CD14-positive monocyte (primary cell): ENCODE results near the gene CREB3L4. TPM values are rescaled to one million over a fixed set of nuclear protein-coding genes. Genes with fewer than 3 reads are reported as not detected.

Experiments
- DNase-seq, 3 donors: peaks; one replicate each; pipeline ENCODE4 v3.0.0-alpha.2; 2011 to 2022
- H2AFZ ChIP-seq: 2 replicates; pipeline ENCODE4 v1.6.0; 2012; ENCODE audit warnings: mild to moderate bottlenecking, low read depth, low read length, inconsistent platforms; ENCODE audit not compliant: insufficient read depth, poor library complexity, severe bottlenecking
- H3K27ac ChIP-seq, 2 donors: 1 replicate in 1 of 2; 2 replicates in 1 of 2; pipeline ENCODE4 v1.5.1; 2012 to 2013; ENCODE audit warnings: low read length in 2 of 2, control low read depth in 1 of 2, inconsistent platforms in 1 of 2, low read depth in 1 of 2, mild to moderate bottlenecking in 1 of 2
- H3K27me3 ChIP-seq, 2 donors: one replicate each; pipeline versions ENCODE4 v1.6.0 to v1.6.1; 2011 to 2013; ENCODE audit warnings: low read length in 2 of 2; ENCODE audit not compliant: control insufficient read depth in 2 of 2, insufficient read depth in 2 of 2
- H3K36me3 ChIP-seq, 2 donors: replicated peaks in 1 of 2; 1 replicate in 1 of 2; 2 replicates in 1 of 2; pipeline versions ENCODE4 v1.5.1 to v1.6.1; 2012 to 2013; ENCODE audit warnings: low read length in 2 of 2, control low read depth in 1 of 2, inconsistent platforms in 1 of 2, mild to moderate bottlenecking in 1 of 2; ENCODE audit not compliant: insufficient read depth in 2 of 2, control insufficient read depth in 1 of 2
- H3K4me1 ChIP-seq, 2 donors: 1 replicate in 1 of 2; 2 replicates in 1 of 2; pipeline versions ENCODE4 v1.5.1 to v1.6.1; 2012 to 2013; ENCODE audit warnings: low read length in 2 of 2, control low read depth in 1 of 2, inconsistent platforms in 1 of 2, mild to moderate bottlenecking in 1 of 2, moderate library complexity in 1 of 2; ENCODE audit not compliant: insufficient read depth in 2 of 2, control insufficient read depth in 1 of 2
- H3K4me2 ChIP-seq: replicated peaks from 2 replicates; pipeline ENCODE3; 2012; ENCODE audit warnings: low read length, moderate library complexity, mild to moderate bottlenecking; ENCODE audit not compliant: poor library complexity, severe bottlenecking; ENCODE audit errors: extremely low read depth
- H3K4me3 ChIP-seq, 3 experiments: fragments of 200-600 bp in 1 of 3; sonication (generic) in 1 of 3; replicated peaks in 1 of 3; 1 replicate in 2 of 3; 2 replicates in 1 of 3; pipeline ENCODE4 v1.5.1; 2011 to 2013; ENCODE audit warnings: low read length in 3 of 3, mild to moderate bottlenecking in 3 of 3, control low read depth in 2 of 3, low read depth in 2 of 3, inconsistent platforms in 1 of 3, moderate library complexity in 1 of 3
- H3K79me2 ChIP-seq: 2 replicates; pipeline ENCODE4 v1.6.0; 2012; ENCODE audit warnings: mild to moderate bottlenecking, control low read depth, inconsistent platforms, low read length, moderate library complexity; ENCODE audit not compliant: insufficient read depth
- H3K9ac ChIP-seq: 2 replicates; pipeline ENCODE4 v1.6.0; 2017; ENCODE audit warnings: low read length, mild to moderate bottlenecking; ENCODE audit not compliant: insufficient read depth, poor library complexity, severe bottlenecking
- H3K9me3 ChIP-seq, 2 donors: replicated peaks in 1 of 2; 1 replicate in 1 of 2; 2 replicates in 1 of 2; pipeline versions ENCODE4 v1.5.1 to v1.6.1; 2012 to 2013; ENCODE audit warnings: low read length in 2 of 2, control low read depth in 1 of 2; ENCODE audit not compliant: control insufficient read depth in 1 of 2, insufficient read depth in 1 of 2
- H4K20me1 ChIP-seq: 2 replicates; pipeline ENCODE4 v1.6.0; 2012; ENCODE audit warnings: mild to moderate bottlenecking, low read length, control low read depth, moderate library complexity; ENCODE audit not compliant: insufficient read depth
- H3K27ac Mint-ChIP-seq, 7 donors: one replicate each; pipeline ENCODE4 v1.8.0; 2020; ENCODE audit warnings: mild to moderate bottlenecking in 7 of 7, mixed read lengths in 7 of 7, moderate library complexity in 6 of 7, inconsistent platforms in 2 of 7
- H3K27me3 Mint-ChIP-seq, 3 donors: one replicate each; pipeline ENCODE4 v1.8.0; 2021 to 2022; ENCODE audit warnings: low read depth in 3 of 3, mild to moderate bottlenecking in 3 of 3, mixed read lengths in 3 of 3, moderate library complexity in 3 of 3, inconsistent platforms in 1 of 3
- H3K36me3 Mint-ChIP-seq, 2 donors: one replicate each; pipeline ENCODE4 v1.8.0; 2020; ENCODE audit warnings: mixed read lengths in 2 of 2, inconsistent platforms in 1 of 2, mild to moderate bottlenecking in 1 of 2
- H3K4me1 Mint-ChIP-seq: one replicate; pipeline ENCODE4 v1.8.0; 2020; ENCODE audit warnings: mild to moderate bottlenecking, mixed read lengths
- H3K4me3 Mint-ChIP-seq, 2 donors: one replicate each; pipeline ENCODE4 v1.8.0; 2020; ENCODE audit warnings: mild to moderate bottlenecking in 2 of 2, mixed read lengths in 2 of 2, moderate library complexity in 1 of 2
- H3K9me3 Mint-ChIP-seq, 7 donors: one replicate each; pipeline ENCODE4 v1.8.0; 2020 to 2022; ENCODE audit warnings: mixed read lengths in 7 of 7, mild to moderate bottlenecking in 6 of 7, moderate library complexity in 6 of 7, inconsistent platforms in 2 of 7
- WGBS: methylation state at CpG from one replicate; pipeline ENCODE4 v1.1.5; 2013; ENCODE audit warnings: missing lambda C conversion rate; ENCODE audit not compliant: insufficient coverage; 5-methylcytosine and 5-hydroxymethylcytosine counted together
- intact Hi-C, 2 donors: fragments of 100-400 bp; cut with micrococcal nuclease; formaldehyde crosslinking; loops; one replicate each; pipeline versions ENCODE4 v1.15.0 to v1.15.1; 2023
- polyA plus RNA-seq, 3 donors: library from polyadenylated mRNA; depleted of rRNA in 1 of 3; unstranded in 2 of 3; stranded (reverse) in 1 of 3; fragments of 300-500 nt in 2 of 3; fragments of >200 nt in 1 of 3; fragmentation: Illumina TruSeq in 2 of 3; gene quantifications; 1 replicate in 2 of 3; 2 replicates in 1 of 3; pipeline ENCODE4 v1.2.3, GENCODE V29; 2012 to 2021
- TF ChIP-seq, protein P1 (sequence below): fragments of 200-600 bp; IDR thresholded peaks from one replicate; pipeline ENCODE4 v1.8.0; 2022; ENCODE audit warnings: antibody characterized with exemption, mild to moderate bottlenecking

Gene CREB3L4
- polyA plus RNA-seq, 3 donors = 5.0 to 7.6 (median 6.8) TPM

DNA sequence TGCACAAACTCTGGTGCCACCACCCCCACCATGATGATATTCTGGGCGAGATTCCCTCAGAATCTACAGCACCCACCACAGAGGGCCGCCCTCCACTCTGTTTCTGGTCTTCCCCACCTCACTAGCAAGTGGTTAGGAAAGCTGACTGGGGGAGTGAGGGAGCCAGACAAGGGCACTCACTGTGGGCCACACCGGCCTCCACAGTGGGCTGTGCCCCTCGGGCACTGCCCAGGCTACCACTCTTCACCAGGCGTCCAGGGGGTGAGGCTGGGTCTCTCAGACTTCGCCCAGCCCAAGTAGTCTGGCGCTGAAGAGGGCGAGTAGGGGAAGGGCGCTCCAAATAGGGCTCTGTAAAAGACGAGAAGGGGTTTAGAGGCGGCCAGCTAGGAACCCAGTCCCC lies 33.7 kb upstream of the CREB3L4 start:
- Histone ChIP-seq H3K9ac (no peak overlapping the region), H3K27me3 (no peaks in the 10 kb centered on the region), H3K4me2 (no peak overlapping the region), H3K79me2 (peaks cover 26% of the 10 kb centered on the region), H3K36me3 (peaks cover 89 to 97% of the 10 kb centered on the region in 2 donors), H3K9me3 (no peaks in the 10 kb centered on the region), H4K20me1 (peaks cover 88% of the 10 kb centered on the region), H2AFZ (no peak overlapping the region), H3K27ac (no peak overlapping the region), H3K4me1 (no peaks in the 10 kb centered on the region), H3K4me3 (no peak overlapping the region)
- 98% methylated on average over 9 of the region's 11 CpGs for WGBS
- Mint-ChIP-seq H3K4me1 (peaks cover 4% of the 10 kb centered on the region), H3K4me3 (no peak overlapping the region), H3K9me3 (no peaks in the 10 kb centered on the region), H3K27ac (peak overlapping the region in 2 of 7 donors; percentile 7 to 82), H3K27me3 (peaks cover 0 to 5% (median 0%) of the 10 kb centered on the region in 3 donors), H3K36me3 (peaks cover 81 to 100% of the 10 kb centered on the region in 2 donors)
- TF ChIP-seq, protein P1, sequence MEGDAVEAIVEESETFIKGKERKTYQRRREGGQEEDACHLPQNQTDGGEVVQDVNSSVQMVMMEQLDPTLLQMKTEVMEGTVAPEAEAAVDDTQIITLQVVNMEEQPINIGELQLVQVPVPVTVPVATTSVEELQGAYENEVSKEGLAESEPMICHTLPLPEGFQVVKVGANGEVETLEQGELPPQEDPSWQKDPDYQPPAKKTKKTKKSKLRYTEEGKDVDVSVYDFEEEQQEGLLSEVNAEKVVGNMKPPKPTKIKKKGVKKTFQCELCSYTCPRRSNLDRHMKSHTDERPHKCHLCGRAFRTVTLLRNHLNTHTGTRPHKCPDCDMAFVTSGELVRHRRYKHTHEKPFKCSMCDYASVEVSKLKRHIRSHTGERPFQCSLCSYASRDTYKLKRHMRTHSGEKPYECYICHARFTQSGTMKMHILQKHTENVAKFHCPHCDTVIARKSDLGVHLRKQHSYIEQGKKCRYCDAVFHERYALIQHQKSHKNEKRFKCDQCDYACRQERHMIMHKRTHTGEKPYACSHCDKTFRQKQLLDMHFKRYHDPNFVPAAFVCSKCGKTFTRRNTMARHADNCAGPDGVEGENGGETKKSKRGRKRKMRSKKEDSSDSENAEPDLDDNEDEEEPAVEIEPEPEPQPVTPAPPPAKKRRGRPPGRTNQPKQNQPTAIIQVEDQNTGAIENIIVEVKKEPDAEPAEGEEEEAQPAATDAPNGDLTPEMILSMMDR = no peak
- intact Hi-C loops = no loop called here
- DNase-seq = no peak

DNA sequence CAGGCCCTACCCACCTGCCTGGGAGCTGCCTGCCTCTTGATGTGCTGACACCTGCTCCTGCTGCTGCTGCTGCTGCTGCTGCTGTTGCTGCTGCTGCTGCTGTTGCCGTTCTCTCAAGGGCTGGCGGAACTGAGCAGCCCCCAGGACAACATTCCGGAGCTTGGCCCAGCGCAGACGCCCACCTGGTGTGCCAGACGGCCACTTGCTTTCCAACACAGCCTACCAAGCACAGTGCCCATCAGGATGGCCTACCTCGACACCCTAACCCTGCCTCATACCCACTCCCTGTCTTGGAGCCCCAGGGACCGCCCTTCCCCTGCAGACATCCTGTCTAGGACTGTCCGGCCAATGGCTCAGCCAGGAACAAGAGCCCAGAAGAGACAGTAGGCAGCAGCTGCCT lies 33.0 kb upstream of the CREB3L4 start:
- intact Hi-C loops = no loop called here
- Histone ChIP-seq H3K4me1 (no peaks in the 10 kb centered on the region), H2AFZ (no peak overlapping the region), H4K20me1 (peaks cover 88% of the 10 kb centered on the region), H3K27ac (peak overlapping the region in 1 of 2 donors; percentile 45), H3K4me3 (no peak overlapping the region), H3K9me3 (no peaks in the 10 kb centered on the region), H3K9ac (no peak overlapping the region), H3K36me3 (peaks cover 91 to 97% of the 10 kb centered on the region in 2 donors), H3K27me3 (no peaks in the 10 kb centered on the region), H3K4me2 (no peak overlapping the region), H3K79me2 (peaks cover 34% of the 10 kb centered on the region)
- peak overlapping the region in 1 of 2 donors; percentile 16 for H3K4me3 Mint-ChIP-seq
- peaks cover 83 to 100% of the 10 kb centered on the region in 2 donors for H3K36me3 Mint-ChIP-seq
- DNase-seq = no peak
- TF ChIP-seq, protein P1 = no peak
- peak overlapping the region in 3 of 7 donors; percentile 46 to 61 (median 46) for H3K27ac Mint-ChIP-seq
- peaks cover 0 to 5% (median 0%) of the 10 kb centered on the region in 3 donors for H3K27me3 Mint-ChIP-seq
- no peaks in the 10 kb centered on the region for H3K9me3 Mint-ChIP-seq
- H3K4me1 Mint-ChIP-seq = no peaks in the 10 kb centered on the region
- 99% methylated on average over 8 of the region's 9 CpGs for WGBS
